ENCODE results near the gene ARHGAP25.

DNA sequence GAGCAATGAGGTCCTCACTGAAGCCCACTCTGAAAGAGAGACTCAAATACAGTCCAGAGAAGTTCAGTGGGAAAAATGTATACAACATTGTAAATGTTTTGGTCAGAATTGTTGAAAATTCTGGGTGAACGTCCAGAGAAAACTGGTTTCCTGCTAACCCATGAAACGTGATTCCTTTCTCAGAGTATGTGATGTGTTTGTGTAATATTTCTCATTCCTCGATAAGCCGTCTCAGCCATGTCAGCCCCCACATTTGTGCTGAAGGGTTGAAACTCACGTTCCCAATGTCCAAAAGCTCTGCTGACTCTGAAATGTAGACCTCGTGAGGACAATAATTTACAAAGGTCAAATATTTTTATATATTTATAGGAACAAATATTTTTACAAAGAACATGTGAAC is 84.9 kb downstream of the ARHGAP25 start:
- TF ChIP-seq, protein P1, sequence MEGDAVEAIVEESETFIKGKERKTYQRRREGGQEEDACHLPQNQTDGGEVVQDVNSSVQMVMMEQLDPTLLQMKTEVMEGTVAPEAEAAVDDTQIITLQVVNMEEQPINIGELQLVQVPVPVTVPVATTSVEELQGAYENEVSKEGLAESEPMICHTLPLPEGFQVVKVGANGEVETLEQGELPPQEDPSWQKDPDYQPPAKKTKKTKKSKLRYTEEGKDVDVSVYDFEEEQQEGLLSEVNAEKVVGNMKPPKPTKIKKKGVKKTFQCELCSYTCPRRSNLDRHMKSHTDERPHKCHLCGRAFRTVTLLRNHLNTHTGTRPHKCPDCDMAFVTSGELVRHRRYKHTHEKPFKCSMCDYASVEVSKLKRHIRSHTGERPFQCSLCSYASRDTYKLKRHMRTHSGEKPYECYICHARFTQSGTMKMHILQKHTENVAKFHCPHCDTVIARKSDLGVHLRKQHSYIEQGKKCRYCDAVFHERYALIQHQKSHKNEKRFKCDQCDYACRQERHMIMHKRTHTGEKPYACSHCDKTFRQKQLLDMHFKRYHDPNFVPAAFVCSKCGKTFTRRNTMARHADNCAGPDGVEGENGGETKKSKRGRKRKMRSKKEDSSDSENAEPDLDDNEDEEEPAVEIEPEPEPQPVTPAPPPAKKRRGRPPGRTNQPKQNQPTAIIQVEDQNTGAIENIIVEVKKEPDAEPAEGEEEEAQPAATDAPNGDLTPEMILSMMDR (IDR thresholded peaks at IDR 0.05), result no peak
- TF ChIP-seq POLR2AphosphoS5 (IDR thresholded peaks at IDR 0.05) (no peak), POLR2A (IDR thresholded peaks at IDR 0.05) (no peak), EP300 (IDR thresholded peaks at IDR 0.05) (no peak)

All from upper lobe of left lung (tissue), 4 donors.